ENCODE data around the gene ANKFY1.

The ANKFY1 gene

GRCh38 chr17:4155980-4156620, 107.7 kb downstream of the ANKFY1 start:
- ChIA-PET CTCF (interaction anchor here (1.4 to 5.3 kb wide), 5 partner anchors 11 to 60 kb away, joined by 3 to 19 read pairs (median 4); no protein-coding TSS in a partner anchor), POLR2A (interaction anchor here (0.5 kb wide), 1 partner anchor 312 kb away, joined by 4 read pairs; no protein-coding TSS in a partner anchor)
- no peak for TF ChIP-seq CTCF (IDR thresholded peaks at IDR 0.05; ENCODE audit: control extremely low read depth, extremely low read depth, low read depth, missing control alignments)
- DNase-seq (ENCODE audit: extremely low spot score): no peak

- ChIA-PET POLR2A (no interaction called here), CTCF (interaction anchor here (0.9 to 5.3 kb wide), 5 partner anchors 9 to 80 kb away, joined by 3 to 19 read pairs (median 5); partner anchors contain the start of genes CYB5D2 and ZZEF1)
Observed at GRCh38 chr17:4154201-4154600, 109.6 kb downstream of the ANKFY1 start.

GRCh38 chr17:4152471-4152870, 111.3 kb downstream of the ANKFY1 start:
- ChIA-PET POLR2A (no interaction called here), CTCF (interaction anchor here (1.4 to 5.3 kb wide), 2 partner anchors 8 to 48 kb away, joined by 5 to 19 read pairs; no protein-coding TSS in a partner anchor)
- no peak for DNase-seq (ENCODE audit: extremely low spot score)
- TF ChIP-seq CTCF (IDR thresholded peaks at IDR 0.05; ENCODE audit: control extremely low read depth, extremely low read depth, low read depth, missing control alignments): no peak

More at GRCh38 chr17:4154201-4154600, 109.6 kb downstream of the ANKFY1 start:
- no peak for TF ChIP-seq CTCF (IDR thresholded peaks at IDR 0.05; ENCODE audit: control extremely low read depth, extremely low read depth, low read depth, missing control alignments)
- no peak for DNase-seq (ENCODE audit: extremely low spot score)

- CTCF ChIA-PET: interaction anchor here (1.1 to 2.1 kb wide), 3 partner anchors 9 to 50 kb away, joined by 3 to 8 read pairs (median 3); no protein-coding TSS in a partner anchor
- no peak for TF ChIP-seq CTCF (IDR thresholded peaks at IDR 0.05; ENCODE audit: control extremely low read depth, extremely low read depth, low read depth, missing control alignments)
- no peak for DNase-seq (ENCODE audit: extremely low spot score)
- POLR2A ChIA-PET: no interaction called here
Observed at GRCh38 chr17:4150096-4150495, 113.7 kb downstream of the ANKFY1 start.

- TF ChIP-seq CTCF (IDR thresholded peaks at IDR 0.05; ENCODE audit: control extremely low read depth, extremely low read depth, low read depth, missing control alignments): no peak
- DNase-seq (ENCODE audit: extremely low spot score): no peak
- ChIA-PET POLR2A (no interaction called here), CTCF (interaction anchor here (1.1 to 2.1 kb wide), 3 partner anchors 11 to 51 kb away, joined by 3 to 8 read pairs (median 3); no protein-coding TSS in a partner anchor)
Observed at GRCh38 chr17:4148611-4149308, 115.0 kb downstream of the ANKFY1 start.

GRCh38 chr17:4147751-4148310, 115.9 kb downstream of the ANKFY1 start:
- TF ChIP-seq CTCF (IDR thresholded peaks at IDR 0.05; ENCODE audit: control extremely low read depth, extremely low read depth, low read depth, missing control alignments): no peak
- DNase-seq (ENCODE audit: extremely low spot score): no peak
- POLR2A ChIA-PET: no interaction called here
- CTCF ChIA-PET: no interaction called here
